Colonic mucosa (tissue), 4 donors: ENCODE measurements around the gene MCFD2. TPM values are rescaled to one million over a fixed set of nuclear protein-coding genes. Genes with fewer than 3 reads are reported as not detected.
A peak's percentile ranks its signal among the peaks of the same experiment; 100 is the strongest.
"Not testable (repeated sequence)": the region's sequence is repeated elsewhere in the genome, so short reads cannot be mapped to it uniquely, and the experiment has no call there.

Experiments used
- DNase-seq: peaks from one replicate; pipeline ENCODE4 v3.0.0-alpha.2; 2020
- H3K27ac ChIP-seq: fragments of 200-600 bp; one replicate; pipeline ENCODE4 v1.8.0; 2021
- H3K27me3 ChIP-seq: fragments of 200-600 bp; one replicate; pipeline ENCODE4 v1.8.0; 2021
- H3K36me3 ChIP-seq: fragments of 200-600 bp; one replicate; pipeline ENCODE4 v1.8.0; 2021
- H3K4me1 ChIP-seq: fragments of 200-600 bp; one replicate; pipeline ENCODE4 v1.8.0; 2021; ENCODE audit warnings: mild to moderate bottlenecking
- H3K4me3 ChIP-seq: fragments of 200-600 bp; one replicate; pipeline ENCODE4 v1.8.0; 2021
- H3K9ac ChIP-seq, 2 donors: one replicate each; pipeline ENCODE4 v1.7.0; 2013; ENCODE audit warnings: control low read depth in 2 of 2, low read depth in 2 of 2, low read length in 2 of 2
- H3K9me3 ChIP-seq: fragments of 200-600 bp; one replicate; pipeline ENCODE4 v1.8.0; 2021
- intact Hi-C: fragments of 100-400 bp; cut with DNase I; formaldehyde crosslinking; loops from one replicate; pipeline ENCODE4 v1.14.1; 2022
- total RNA-seq, 2 donors: library from RNA; stranded (reverse); fragmentation: NEBNext Ultra II Directional in 1 of 2; extraction: Animal tissue kit (Norgen Biotek cat#: 25700) in 1 of 2; gene quantifications; one replicate each; pipeline ENCODE4 v1.2.1, GENCODE V29; 2021
- TF ChIP-seq, protein P1 (sequence below): fragments of 200-600 bp; IDR thresholded peaks from one replicate; pipeline ENCODE4 v1.8.0; 2022; ENCODE audit warnings: antibody characterized with exemption, mild to moderate bottlenecking
- donor health status: healthy.
- donor health status: DM: no; HTN: no; CAD: no.
- donor health status: DM: no; HTN: no; CAD: no.

The MCFD2 gene
- total RNA-seq, 2 donors from 2014 or later: 44.0 to 54.8 TPM

DNA sequence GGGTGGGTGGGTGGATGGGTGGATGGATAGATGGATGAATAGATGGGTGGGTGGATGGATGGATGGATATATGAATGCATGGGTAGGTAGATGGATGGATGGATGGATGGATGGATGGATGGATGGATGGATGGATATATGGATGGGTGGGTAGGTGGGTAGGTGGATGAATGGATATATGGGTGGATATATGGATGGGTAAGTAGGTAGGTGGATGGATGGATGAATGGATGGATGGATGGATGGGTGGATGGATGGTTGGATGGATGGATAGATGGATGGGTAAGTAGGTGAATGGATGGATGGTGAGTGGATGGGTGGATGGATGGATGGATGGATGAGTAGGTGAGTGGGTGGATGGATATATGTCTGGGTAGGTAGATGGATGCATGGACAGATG lies 36.1 kb downstream of the MCFD2 start:
- intact Hi-C loops: loop anchor here (5.0 kb wide), 1 partner anchor 77 kb away; no protein-coding TSS in a partner anchor
- no peak overlapping the region for H3K27ac ChIP-seq
- no peak overlapping the region for H3K9ac ChIP-seq
- TF ChIP-seq, protein P1, sequence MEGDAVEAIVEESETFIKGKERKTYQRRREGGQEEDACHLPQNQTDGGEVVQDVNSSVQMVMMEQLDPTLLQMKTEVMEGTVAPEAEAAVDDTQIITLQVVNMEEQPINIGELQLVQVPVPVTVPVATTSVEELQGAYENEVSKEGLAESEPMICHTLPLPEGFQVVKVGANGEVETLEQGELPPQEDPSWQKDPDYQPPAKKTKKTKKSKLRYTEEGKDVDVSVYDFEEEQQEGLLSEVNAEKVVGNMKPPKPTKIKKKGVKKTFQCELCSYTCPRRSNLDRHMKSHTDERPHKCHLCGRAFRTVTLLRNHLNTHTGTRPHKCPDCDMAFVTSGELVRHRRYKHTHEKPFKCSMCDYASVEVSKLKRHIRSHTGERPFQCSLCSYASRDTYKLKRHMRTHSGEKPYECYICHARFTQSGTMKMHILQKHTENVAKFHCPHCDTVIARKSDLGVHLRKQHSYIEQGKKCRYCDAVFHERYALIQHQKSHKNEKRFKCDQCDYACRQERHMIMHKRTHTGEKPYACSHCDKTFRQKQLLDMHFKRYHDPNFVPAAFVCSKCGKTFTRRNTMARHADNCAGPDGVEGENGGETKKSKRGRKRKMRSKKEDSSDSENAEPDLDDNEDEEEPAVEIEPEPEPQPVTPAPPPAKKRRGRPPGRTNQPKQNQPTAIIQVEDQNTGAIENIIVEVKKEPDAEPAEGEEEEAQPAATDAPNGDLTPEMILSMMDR: no peak
- H3K9me3 ChIP-seq: no peaks in the 10 kb centered on the region
- H3K27me3 ChIP-seq: no peaks in the 10 kb centered on the region
- DNase-seq: no peak
- no peaks in the 10 kb centered on the region for H3K36me3 ChIP-seq
- H3K4me3 ChIP-seq: no peak overlapping the region
- H3K4me1 ChIP-seq: no peaks in the 10 kb centered on the region

DNA sequence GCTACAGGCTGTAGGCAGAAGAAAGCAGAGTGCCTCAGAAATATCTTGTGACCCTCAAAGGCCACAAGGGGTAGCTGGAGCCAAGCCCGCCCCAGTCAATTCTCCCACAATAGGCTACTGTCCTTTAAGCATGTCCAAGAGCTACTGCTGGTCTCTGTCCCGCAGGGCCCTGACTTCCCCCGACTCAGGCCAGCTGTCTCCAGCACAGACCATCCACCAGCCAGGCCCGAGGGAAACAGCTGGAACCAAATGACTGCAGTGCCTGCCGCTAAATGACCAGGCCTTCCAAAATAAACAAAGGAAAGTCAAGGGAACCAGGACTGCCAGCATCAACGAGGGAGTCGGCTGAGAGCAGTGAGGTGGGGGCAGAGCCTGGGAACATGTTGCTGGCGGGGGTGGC lies 36.7 kb downstream of the MCFD2 start:
- Histone ChIP-seq H3K27ac (no peak overlapping the region), H3K4me1 (no peaks in the 10 kb centered on the region), H3K4me3 (no peak overlapping the region), H3K27me3 (no peaks in the 10 kb centered on the region), H3K36me3 (no peaks in the 10 kb centered on the region), H3K9ac (peak overlapping the region in 1 of 2 donors; percentile 37), H3K9me3 (no peaks in the 10 kb centered on the region)
- intact Hi-C loops: loop anchor here (5.0 kb wide), 1 partner anchor 77 kb away; no protein-coding TSS in a partner anchor
- DNase-seq: no peak
- TF ChIP-seq, protein P1: no peak

DNA sequence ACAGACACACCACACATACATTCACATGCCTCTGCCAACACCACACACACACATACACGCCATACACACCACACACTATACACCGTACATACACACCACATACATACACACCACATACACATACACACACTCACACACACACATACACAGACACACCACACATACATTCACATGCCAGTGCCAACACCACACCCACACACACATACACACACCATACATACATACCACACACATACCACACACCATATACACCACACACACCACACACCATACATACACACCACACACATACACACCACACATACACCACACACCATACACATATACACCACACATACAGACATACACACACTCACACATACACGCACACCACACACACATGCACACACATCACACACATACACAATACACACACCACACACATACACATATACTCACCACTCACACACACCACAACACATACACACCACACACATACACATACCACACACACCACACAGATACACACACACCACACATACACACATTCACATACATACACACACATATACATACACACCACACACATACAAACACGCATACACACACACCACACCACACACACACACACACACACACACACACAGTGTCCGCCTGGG lies 37.2 kb downstream of the MCFD2 start:
- DNase-seq: no peak
- no peak overlapping the region for H3K4me3 ChIP-seq
- no peaks in the 10 kb centered on the region for H3K4me1 ChIP-seq
- no peaks in the 10 kb centered on the region for H3K27me3 ChIP-seq
- H3K9ac ChIP-seq: no peak overlapping the region
- H3K36me3 ChIP-seq: no peaks in the 10 kb centered on the region
- H3K9me3 ChIP-seq: no peaks in the 10 kb centered on the region
- intact Hi-C loops: loop anchor here (5.0 kb wide), 1 partner anchor 76 kb away; no protein-coding TSS in a partner anchor
- no peak overlapping the region for H3K27ac ChIP-seq
- TF ChIP-seq, protein P1: no peak

- intact Hi-C loops: loop anchor here (5.0 kb wide), 1 partner anchor 75 kb away; no protein-coding TSS in a partner anchor
- Histone ChIP-seq H3K27me3 (no peaks in the 10 kb centered on the region), H3K4me1 (no peaks in the 10 kb centered on the region)
These were observed 37.9 kb downstream of the MCFD2 start for GRCh38 chr2:46877619-46878113.

GRCh38 chr2:46876741-46877384 lies 38.7 kb downstream of the MCFD2 start:
- Histone ChIP-seq H3K36me3 (no peaks in the 10 kb centered on the region), H3K4me3 (no peak overlapping the region), H3K27me3 (no peaks in the 10 kb centered on the region), H3K9me3 (no peaks in the 10 kb centered on the region), H3K4me1 (no peaks in the 10 kb centered on the region), H3K27ac (no peak overlapping the region), H3K9ac (no peak overlapping the region)
- peak; percentile 46 for DNase-seq
- TF ChIP-seq, protein P1: peak; percentile 44
- intact Hi-C loops: loop anchor here (5.0 kb wide), 1 partner anchor 75 kb away; no protein-coding TSS in a partner anchor

More at GRCh38 chr2:46877619-46878113, 37.9 kb downstream of the MCFD2 start:
- no peak for DNase-seq
- H3K9ac ChIP-seq: no peak overlapping the region
- no peak overlapping the region for H3K27ac ChIP-seq
- H3K4me3 ChIP-seq: no peak overlapping the region
- H3K36me3 ChIP-seq: no peaks in the 10 kb centered on the region
- H3K9me3 ChIP-seq: no peaks in the 10 kb centered on the region
- TF ChIP-seq, protein P1: no peak

DNA sequence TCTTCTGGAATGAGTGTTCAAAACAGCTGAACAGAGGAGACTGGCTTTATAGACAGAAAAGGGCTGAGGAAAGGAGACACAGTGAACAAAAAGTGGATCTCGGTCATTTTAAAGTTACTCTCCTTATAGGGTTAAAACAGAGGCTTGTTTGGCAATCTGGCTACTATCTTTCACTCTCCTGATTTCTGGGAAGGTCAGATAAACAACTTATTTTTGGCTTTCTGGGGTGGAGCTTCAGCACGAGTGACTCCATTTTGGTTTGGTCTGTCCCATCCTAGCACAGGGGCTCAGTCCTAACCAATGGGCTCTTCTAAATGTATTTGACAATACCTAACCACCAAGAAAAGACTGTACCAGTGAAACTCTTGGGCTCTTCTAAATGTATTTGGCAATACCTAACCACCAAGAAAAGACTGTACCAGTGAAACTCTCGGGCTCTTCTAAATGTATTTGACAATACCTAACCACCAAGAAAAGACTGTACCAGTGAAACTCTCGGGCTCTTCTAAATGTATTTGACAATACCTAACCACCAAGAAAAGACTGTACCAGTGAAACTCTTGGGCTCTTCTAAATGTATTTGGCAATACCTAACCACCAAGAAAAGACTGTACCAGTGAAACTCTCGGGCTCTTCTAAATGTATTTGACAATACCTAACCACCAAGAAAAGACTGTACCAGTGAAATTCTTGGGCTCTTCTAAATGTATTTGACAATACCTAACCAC lies 39.5 kb downstream of the MCFD2 start:
- not testable (repeated sequence) for H3K4me3 ChIP-seq, DNase-seq
- intact Hi-C loops: loop anchor here (5.0 kb wide), 1 partner anchor 74 kb away; no protein-coding TSS in a partner anchor

More for the DNA sequence above, 39.5 kb downstream of the MCFD2 start:
- not testable (repeated sequence) for H3K9me3 ChIP-seq, H3K9ac ChIP-seq, H3K27me3 ChIP-seq, H3K4me1 ChIP-seq, H3K36me3 ChIP-seq, H3K27ac ChIP-seq
